HG02852 (cell line): ENCODE measurements around the gene CRX.
A peak's percentile ranks its signal among the peaks of the same experiment; 100 is the strongest.
"Not testable (repeated sequence)": the region's sequence is repeated elsewhere in the genome, so short reads cannot be mapped to it uniquely, and the experiment has no call there.

Source experiments
- ATAC-seq: cut with Tn5 transposase; IDR thresholded peaks from one replicate; pipeline ENCODE4 v1.9.1; 2021; ENCODE audit warnings: mild to moderate bottlenecking, moderate library complexity; ENCODE audit not compliant: unreplicated experiment

The CRX gene

DNA sequence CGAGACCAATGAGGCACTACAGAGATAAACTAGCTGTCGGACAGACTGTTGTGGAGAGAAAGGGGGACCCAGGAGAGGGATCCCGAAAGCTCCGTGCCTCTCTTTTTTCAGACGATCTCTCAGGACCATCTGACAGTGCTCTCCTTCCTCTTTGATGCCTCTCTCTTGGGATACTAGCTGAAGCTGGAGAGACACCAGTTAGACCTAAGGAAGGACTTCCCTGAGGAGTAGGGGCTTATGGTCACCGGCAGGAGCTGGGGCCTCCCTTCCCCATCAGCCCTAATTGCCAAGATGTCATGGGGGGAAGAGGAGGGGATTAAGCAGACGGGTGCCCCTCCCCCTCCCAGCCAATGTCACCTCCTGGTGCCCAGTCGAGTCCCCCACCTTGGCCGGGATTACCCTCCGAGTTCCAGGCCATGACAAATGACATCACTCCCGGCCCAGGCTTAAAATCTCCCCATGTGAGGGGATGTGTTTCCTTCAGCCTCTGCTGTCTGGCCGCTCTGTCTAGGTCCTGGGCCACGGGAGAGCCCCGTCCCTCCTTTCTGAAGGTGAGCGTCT is at the start of gene CRX:
Gene CRX (plus strand): TSS at position 478 of the 561 bp plus-strand sequence. CDS start 12,507 bp downstream, outside the sequence.
- ATAC-seq = no peak

DNA sequence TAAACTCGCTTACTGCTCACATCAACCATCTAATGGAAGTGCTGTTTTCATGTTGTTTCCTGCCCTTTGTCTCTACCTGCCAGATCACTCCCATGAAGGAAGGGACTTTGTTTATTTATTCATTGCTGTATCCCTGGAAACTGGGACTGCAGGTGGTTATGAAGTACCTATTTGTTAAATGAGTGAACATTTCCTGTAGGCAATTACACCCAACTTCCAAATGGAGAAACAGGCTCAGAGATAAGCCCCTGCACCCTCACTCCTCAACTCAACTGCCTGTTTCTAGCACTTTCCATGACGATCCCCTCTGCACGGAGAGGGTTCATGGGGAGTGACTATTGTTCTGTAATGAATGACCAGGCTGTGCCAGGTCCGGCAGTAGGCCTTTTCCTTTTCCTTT is 45.2 kb upstream of the CRX start:
- ATAC-seq = no peak

DNA sequence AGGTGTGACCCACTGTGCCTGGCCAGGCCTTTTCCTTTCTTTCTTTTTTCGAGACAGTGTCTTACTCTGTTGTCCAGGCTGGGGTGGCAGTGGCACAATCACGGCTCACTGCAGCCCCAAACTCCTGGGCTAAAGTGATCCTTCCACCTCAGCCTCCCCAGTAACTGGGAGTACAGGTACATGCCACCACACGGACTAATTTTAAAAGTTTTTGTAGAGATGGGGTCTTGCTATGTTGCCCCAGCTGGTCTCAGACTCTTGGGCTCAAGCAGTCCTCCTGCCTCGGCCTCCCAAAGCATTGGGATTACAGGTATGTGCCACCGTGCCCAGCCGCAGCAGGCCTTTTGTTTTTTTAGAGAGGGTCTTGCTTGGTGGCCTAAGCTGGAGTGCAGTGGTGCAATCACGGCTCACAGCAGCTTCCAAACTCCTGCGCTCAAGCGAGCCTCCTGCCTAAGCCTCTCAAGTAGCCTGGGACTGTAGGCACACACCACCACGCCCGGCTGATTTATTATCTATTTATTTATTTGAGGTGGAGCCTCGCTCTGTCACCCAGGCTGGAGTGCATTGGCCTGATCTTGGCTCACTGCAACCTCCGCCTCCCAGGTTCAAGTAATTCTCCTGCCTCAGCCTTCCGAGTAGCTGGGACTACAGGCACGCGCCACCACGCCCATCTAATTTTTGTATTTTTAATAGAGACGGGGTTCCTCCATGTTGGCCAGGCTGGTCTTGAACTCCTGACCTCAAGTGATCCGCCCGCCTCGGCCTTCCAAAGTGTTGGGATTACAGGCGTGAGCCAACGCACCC is 44.3 kb upstream of the CRX start:
- not testable (repeated sequence) for ATAC-seq

DNA sequence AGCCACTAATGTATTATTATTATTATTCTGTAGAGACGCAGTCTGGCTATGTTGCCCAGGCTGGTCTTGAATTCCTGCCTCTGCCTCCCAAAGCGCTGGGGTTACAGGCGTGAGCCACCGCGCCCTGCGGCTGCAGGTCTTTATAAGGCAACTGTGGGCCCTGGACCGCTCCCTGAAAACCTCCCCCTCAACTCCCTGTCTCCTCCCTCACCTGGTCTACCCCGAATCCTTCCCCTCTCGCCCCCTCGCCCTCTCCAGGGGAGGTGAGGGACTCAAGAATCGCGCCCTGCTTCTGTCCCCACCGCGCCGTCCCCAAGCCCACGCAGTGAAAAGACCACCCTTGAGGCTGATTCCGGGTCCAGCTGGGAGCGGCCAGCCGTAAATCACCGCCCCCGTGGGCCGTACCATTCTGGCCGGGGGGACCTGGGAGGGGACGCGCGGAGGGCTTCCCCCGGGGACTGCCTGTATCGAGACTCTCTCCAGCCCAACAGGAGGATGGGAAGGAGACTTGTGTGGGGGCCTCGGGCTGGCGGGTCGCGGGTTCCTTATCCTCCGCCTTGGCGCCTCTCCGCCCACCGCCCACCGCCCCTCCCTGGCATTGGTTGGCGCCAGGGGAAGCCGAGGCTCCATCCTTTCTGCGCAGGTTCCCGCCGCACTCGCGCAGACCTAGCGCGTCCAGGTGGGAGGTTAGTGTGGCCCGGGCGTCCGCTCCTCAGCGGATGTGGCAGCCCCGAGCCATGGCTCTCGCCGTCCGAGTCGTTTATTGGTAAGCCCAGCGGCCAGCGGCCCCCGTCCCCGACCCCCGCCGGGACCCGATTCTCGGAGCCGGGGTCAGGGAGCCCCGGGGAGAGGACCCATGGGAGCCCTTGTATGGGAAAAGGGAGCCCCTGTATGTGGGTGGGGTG is 43.4 kb upstream of the CRX start, which contains the start of gene SELENOW:
Gene SELENOW (plus strand): TSS at position 655 of the 905 bp plus-strand sequence. CDS start 83 bp downstream, at position 738.
- ATAC-seq = peak; percentile 69

DNA sequence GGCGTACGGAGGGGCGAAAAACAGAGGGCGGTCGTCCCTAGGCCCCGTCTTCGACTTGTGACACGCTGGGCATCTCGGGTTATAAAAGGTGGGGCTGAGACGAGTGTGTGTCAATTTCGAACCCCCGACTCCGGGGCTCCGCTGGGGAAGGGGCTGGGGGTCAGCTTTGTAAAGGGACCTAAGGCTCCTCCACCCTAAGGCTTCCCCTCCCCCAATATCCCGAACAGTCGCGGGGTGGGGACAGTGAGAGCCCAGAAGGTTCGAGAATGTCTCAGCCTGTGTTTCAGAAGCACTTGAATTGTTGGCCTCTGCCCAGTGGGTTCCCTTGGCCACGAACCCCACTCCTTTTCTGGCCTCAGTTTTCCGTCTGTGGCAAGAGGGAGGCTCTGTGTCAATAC is 42.8 kb upstream of the CRX start:
- ATAC-seq = no peak

DNA sequence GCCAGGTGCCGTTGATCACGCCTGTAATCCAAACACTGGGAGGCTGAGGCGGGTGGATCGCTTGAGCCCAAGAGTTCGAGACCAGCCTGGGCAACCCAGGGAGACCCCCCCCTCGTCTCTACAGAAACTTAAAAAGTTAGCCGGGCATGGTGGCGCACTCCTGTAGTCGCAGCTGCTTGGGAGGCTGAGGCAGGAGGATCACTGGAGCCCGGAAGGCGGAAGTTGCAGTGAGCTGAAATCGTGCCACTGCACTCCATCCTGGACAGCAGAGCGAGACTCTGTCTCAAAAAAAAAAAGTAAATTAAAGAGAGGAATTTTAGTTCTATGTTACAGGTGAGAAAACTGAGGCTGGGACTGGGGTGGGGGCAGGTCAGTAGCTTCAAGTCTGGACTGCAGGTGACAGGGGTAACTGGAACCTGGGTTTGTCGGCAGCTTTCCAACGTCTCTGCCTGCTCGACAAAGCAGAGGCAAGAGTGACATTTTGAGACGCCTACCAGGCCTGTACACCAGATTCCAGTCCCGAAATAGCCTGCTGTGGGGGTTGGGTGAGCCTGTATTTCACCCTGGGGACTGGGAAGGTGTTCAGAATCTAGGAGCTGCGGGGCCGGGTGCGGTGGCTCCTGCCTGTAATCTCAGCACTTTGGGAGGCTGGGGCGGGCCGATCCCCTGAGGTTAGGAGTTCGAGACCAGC is 42.1 kb upstream of the CRX start:
- no peak for ATAC-seq

DNA sequence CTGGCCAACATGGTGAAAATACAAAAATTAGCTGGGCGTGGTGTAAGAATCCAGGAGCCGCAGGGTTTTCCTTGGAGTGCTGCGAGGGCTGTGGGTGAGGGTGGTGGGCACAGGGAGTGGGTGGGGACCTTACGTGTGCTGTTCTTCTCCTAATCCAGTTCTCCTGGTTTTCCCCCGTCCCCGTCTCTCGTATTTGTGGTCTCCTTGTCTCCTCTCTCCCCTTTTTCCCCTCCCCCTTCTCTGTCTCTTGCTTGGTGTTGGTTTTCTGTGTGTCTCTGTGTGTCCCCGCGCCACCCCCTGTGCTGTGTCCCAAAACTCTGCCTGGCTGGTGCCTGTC is 41.6 kb upstream of the CRX start:
- ATAC-seq = no peak

DNA sequence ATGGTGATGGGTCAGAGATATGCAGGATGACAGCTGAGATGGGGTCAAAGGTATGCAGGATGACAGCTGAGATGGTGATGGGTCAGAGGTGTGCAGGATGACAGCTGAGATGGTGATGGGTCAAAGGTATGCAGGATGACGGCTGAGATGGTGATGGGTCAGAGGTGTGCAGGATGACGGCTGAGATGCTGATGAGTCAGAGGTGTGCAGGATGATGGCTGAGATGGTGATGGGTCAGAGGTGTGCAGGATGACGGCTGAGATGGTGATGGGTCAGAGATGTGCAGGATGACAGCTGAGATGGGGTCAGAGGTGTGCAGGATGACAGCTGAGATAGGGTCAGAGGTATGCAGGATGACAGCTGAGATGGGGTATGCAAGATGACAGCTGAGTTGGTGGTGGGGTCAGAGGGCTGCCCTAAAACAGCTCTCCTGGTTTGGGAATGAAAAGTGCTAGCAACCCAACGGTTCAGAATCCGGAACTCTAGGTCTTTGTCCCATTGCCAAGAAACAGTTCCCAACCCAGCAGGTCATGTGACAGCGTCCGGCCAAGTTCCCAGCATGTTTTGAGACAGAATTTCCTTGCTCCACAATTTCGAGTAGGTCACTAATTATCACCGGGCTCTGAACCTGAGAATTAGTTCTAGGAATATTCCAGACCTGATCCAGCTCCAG is 40.0 kb upstream of the CRX start:
- no peak for ATAC-seq

DNA sequence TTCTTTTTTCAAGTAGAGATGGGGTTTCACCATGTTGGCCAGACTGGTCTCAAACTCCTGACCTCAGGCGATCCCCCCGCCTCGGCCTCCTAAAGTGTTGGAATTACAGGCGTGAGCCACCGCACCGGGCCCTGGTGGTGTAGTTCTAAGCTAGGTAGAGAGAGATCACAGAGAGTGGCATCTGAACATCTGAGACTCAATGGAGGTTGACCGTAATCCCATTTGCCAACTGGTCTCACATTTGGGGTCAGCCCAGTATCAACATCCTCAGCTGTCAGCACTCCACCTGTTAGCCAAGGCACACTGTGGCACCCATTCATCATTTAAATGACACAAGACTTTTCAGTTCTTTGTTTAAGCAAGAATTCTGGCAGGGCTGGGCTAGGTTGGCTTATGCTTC is 35.2 kb upstream of the CRX start:
- ATAC-seq = no peak

DNA sequence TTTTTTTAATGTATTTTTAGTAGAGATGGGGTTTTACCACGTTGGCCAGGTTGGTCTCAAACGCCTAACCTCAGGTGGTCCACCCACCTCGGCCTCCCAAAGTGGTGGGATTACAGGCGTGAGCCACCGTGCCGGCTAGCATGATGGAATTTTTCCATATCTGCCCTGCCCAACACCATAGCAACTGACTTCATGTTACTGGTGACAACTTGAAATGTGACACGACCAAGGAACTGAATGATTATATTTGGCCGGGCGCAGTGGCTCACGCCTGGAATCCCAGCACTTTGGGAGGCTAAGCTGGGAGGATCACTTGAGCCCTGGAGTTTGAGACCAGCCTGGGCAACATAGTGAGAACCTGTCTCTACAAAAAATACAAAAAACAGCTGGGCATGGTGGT is 34.4 kb upstream of the CRX start:
- not testable (repeated sequence) for ATAC-seq

DNA sequence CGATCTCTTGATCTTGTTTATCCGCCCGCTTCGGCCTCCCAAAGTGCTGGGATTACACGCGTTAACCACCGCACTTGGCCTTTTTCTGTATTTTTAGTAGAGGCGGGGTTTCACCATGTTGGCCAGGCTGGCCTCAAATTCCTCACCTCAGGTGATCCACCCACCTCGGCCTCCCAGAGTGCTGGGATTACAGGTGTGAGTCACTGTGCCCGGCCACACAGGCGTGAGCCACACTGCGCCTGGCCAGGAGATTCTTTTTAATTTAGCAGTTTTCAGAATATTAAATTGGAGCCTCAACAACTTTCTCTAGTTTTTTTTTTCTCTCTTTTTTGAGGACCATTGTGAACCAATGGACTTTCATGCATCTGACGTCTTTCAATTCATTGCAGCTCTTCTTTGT is 31.9 kb upstream of the CRX start:
- ATAC-seq = not testable (repeated sequence)

DNA sequence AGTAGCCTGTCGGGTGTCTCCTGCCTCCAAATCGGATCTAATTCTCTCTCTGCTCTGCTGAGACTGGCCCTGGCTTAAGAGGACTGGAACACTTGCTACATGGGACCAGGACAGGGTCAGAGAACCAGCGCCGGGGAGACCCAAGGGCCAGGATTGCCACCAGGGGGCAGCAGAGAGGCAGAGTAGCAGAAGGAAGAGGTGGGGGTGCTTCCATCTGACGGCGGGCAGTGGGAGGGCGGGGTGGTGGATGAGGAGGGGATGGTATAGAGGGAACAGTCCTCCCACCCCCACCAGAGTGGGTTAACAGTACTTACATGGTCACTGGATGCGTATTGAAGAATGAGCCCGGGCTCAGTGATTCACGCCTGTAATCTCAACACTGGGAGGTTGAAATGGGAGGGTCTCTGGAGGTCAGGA is 31.3 kb upstream of the CRX start:
- no peak for ATAC-seq

DNA sequence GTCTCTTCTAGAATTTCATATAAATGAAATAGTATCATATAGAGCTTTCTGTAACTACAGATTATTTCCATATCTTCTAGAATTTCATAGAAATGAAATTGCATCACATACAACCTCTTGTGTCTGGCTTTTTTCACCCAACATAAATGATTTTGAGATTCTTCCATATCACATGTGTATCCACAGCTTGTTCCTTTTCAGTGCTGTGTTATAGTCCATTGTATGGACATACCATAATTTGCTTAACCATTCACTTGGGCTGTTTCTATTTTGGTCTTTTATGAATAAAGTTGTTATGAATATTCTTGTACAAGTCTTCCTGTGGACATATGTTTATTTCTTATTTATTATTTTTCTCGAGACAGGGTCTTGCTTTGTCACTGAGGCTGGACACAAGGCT is 29.1 kb upstream of the CRX start:
- no peak for ATAC-seq

DNA sequence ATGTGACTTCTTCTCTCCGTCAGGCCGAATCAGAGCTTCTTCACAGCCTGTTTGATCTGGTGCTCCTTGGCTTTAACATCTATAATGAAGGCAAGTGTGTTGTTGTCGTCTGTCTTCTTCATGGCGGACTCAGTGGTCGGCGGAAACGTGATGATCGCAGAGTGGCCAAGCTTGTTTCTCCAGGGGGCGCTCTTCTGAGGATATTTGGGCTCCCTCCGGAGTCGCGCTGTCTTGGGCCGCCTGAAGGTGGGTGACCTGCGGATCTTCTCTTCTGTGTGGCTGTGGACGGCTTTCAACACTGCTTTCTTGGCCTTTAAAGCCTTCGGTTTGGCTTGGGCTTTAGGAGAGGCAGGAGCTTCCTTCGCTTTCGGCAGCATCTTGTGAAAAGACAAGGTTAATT is 27.2 kb upstream of the CRX start:
- no peak for ATAC-seq

DNA sequence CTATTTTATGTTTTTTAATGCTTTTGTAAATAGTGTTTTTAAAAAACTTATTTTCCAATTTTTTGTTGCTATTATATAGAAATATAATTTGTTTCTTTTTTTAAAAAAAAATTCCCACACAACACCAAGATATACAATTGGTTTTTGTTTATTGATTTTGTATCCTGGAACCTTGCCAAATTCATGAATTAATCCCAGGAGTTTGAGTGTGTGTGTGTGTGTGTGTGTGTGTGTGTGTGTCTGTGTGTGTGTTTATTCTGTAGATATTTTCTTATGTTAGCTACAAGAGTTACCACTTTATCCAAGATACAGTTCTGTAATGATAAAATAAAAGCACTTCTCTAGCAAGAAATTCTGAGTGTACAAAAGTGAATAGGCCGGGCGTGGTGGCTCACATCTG is 25.0 kb upstream of the CRX start:
- ATAC-seq = no peak

DNA sequence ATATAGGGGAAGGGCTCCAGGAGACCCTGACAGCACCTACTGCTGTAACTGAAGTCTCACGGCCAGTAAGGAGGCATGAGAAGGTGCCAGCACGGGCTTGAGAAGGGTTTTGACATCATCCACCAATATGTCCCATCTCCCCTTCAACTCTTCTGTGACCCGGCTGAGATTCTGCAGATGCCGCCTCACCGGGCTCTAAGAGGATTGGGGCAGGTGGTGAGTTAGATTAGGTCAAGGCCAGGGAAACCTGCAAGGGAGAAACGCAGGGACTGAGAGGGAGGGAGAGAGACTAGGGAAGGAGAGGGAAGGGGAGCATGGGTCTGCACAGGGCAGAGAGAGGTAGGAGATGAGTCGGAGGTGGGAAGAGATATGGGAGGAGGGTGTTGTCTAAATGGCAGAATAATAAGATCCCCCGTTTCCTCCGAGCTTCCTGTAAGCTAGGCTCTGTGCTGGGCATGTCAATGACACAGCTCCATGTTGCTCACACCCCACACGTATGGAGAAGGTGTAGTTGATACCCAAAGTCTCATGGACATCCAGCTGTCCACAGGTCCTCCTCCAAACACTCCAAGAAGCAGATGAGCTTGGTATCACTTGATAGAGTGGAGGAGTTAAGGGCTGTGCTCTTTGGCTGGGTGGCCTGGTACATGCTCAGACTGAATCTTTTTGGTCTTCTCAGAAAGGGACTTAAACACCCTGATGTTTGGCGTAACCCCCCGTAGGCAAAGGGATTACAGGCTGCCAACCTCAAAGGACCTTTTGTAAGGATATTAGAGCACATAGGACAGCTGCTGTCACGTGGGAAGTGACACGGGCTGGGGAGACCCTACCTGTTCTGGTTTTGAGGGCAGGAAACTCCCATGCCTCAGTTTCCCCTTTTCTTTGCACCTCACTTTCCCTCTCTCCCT is 23.5 kb upstream of the CRX start:
- no peak for ATAC-seq

DNA sequence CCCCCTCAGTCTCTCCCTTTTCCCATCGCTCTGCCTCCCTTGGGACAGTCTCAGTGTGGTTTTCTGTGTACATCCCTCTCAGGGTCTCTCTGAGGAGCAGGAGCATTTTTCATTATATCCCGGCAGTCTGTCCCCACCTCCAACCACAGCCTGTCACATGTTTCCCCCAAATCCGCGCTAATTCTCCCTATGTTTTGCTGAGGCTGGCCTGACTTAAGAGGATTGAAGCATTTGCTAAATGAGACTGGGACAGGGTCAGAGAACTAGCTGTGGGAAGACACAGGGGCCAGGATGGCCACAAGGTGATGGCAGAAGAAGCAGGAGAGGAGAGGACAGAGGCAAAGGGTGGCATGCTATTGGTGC is 22.9 kb upstream of the CRX start:
- ATAC-seq = no peak

DNA sequence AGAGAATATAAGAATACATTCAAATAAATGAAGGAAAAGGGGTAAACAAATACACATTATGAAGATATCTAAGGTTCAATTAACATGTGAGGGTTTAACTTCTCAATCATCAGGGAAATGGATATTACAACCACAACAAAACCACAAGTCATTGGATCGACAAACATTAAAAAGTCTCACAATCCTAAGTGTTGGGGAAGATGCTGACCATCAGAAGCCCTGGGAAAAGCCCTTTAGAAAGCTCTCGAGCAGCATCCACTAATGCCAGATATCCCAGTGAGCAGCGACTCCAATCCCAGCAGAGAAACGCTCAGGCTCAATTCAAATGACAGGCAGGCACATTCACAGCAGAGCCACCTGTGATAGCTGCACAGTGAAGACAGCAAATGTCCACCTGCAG is 20.5 kb upstream of the CRX start:
- ATAC-seq = no peak

DNA sequence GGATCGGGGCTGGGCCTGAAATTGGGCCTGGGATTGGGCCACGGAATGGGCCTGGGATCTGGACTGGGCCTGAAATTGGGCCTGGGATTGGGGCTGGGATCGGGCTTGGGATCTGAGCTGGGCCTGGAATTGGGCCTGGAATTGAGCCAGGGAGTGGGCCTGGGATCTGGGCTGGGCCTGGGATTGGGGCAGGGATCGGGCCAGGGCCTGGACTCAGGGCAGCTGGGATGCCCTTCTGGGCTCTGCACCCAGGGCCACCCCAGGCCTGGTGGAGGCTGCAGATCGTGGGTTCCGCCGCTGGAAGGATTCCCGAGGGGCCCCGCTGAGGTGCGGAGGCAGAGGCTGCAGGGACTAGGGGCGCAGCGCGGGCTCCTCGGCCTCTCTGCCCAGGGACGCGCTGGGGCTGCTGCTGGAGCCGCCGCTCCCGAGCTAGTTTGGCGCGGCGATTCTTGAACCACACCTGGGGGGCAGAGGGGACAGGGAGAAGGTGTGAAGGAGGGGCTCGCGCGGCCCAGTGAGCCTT is 19.2 kb upstream of the CRX start:
- no peak for ATAC-seq
